GM13977 (cell line): ENCODE measurements around the gene KCNH8.

Source experiments
- DNase-seq: peaks from one replicate; pipeline ENCODE4 v3.0.0; 2012; ENCODE audit warnings: low spot score
- in situ Hi-C: fragments of 300-500 bp; cut with MboI; formaldehyde crosslinking; loops from one replicate; pipeline ENCODE4 v1.12.0; 2022; ENCODE audit warnings: low sequenced_read_pairs, low pct_unique_long_range_greater_than_20kb, mixed read lengths, inconsistent platforms; ENCODE audit not compliant: unreplicated experiment
- TF ChIP-seq, protein P1 (sequence below): IDR thresholded peaks from 2 replicates; pipeline ENCODE4 v1.5.1; 2012; ENCODE audit warnings: mild to moderate bottlenecking, control low read depth; ENCODE audit not compliant: insufficient read depth; ENCODE audit errors: extremely low read depth, missing control alignments

Gene KCNH8

DNA sequence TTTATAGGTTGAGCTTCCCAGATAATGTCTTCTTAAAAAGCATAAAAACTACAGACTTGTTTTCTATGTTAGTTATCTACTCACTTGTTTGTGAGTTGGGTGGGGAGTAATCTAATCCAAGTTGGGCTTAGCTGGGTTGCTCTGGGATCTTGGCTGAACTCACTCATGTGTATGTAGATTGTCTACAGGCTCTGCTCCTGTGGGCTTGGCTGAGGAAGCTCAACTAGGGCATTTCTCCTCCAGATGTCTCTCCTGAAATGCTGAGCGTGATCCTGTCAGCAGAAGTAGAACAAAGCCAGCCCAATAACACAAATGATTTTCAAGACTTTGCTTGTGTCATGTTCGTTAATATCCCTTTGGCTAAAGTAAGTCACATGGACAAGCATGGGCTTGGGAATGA lies 17.3 kb downstream of the KCNH8 start:
- in situ Hi-C loops = no loop called here
- DNase-seq = no peak
- TF ChIP-seq, protein P1, sequence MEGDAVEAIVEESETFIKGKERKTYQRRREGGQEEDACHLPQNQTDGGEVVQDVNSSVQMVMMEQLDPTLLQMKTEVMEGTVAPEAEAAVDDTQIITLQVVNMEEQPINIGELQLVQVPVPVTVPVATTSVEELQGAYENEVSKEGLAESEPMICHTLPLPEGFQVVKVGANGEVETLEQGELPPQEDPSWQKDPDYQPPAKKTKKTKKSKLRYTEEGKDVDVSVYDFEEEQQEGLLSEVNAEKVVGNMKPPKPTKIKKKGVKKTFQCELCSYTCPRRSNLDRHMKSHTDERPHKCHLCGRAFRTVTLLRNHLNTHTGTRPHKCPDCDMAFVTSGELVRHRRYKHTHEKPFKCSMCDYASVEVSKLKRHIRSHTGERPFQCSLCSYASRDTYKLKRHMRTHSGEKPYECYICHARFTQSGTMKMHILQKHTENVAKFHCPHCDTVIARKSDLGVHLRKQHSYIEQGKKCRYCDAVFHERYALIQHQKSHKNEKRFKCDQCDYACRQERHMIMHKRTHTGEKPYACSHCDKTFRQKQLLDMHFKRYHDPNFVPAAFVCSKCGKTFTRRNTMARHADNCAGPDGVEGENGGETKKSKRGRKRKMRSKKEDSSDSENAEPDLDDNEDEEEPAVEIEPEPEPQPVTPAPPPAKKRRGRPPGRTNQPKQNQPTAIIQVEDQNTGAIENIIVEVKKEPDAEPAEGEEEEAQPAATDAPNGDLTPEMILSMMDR = no peak

DNA sequence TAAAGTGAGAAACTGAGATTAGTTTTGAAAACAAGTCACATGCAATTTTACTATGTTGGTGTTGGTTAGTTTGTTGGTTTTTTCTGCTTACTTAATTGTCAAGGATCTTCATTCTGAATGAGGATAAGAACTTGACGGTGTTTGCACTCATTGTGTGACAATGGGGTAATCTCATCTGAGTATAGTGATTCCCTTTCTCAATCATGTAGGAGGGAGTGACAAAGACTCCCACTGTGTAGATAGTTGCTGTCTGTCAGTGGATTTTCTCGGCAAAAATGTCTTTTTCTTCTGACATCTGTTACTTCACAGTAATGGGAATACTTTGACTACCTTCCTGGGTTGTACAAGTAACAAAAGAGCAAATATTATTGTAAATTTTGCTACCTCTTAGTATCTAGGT lies 23.5 kb downstream of the KCNH8 start:
- in situ Hi-C loops = no loop called here
- TF ChIP-seq, protein P1 = no peak
- no peak for DNase-seq

DNA sequence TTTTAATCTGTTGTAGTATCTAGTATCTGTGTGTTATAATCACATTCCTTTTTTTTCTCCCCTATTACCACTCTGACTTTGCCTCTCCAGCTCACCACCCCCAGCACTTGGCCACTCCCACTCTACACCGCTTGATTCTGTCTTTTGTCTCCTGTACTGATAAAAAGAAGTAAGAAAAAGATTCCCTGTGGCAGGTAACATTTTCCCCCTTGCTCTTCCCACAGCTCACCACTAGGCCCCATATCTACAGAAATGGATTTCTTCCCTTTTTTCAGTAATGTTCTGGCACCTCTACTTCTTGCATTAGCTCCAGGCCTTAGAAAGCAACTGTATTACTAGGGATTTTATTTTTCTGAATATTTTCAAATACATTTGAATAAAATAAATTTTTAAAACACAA lies 25.6 kb downstream of the KCNH8 start:
- TF ChIP-seq, protein P1 = no peak
- DNase-seq = no peak
- in situ Hi-C loops = no loop called here

DNA sequence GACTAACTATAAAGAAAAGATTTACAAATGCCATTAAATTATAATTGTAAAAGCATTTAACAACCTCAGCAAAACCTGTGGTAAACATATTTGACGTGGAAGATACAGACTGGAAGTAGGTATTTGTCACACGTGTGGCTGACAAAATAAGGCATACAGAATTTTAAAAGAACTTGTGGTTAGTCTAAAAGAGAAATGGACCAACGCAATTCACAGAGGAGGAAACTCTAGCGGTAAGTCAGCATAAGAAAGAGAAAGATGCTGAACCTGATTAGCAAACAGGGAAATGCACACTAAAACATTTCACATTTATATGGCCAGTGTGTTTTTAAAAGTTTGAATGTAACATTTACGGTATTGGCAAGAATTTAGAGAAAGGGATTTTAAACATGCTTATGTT lies 35.3 kb downstream of the KCNH8 start:
- TF ChIP-seq, protein P1 = no peak
- in situ Hi-C loops = no loop called here
- no peak for DNase-seq

DNA sequence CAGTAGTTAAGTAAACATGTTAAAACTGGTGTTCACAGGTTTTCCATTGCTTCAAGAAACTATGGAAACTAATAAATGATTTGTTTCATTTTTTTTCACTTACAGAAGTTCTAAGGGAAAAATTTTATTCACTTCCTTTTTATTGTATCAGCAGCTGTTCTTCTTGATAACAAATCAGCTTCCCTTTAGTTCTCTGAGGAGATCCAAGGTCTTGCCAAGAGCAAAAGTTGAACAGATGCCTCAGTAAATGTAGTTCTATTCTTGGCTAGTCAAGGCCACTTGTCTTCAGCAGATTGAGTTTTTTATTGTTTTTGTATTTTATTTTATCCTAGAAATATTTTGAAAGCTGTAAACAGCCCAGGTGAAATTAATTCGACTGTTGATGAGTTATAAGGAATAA lies 41.8 kb downstream of the KCNH8 start:
- no peak for DNase-seq
- in situ Hi-C loops = no loop called here
- TF ChIP-seq, protein P1 = no peak

DNA sequence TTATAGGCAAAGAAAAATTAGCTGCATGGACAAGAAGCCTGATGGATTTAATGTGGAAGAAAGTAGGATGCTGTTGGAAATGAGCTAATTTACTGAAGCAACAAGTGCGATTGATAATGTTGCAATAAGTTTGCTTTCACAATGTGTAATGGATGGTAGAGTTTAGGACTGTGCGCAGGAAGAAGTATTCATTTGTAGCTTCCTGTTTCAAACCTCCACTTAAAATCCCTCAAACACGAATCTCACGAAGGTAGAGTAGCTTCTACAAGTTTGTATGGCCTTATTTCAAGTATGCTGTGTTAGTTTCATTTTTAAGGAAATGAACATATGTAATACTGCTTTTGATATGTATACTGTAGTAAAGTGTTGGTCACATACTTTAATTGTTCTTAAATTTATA lies 42.3 kb downstream of the KCNH8 start:
- TF ChIP-seq, protein P1 = no peak
- in situ Hi-C loops = no loop called here
- DNase-seq = no peak

DNA sequence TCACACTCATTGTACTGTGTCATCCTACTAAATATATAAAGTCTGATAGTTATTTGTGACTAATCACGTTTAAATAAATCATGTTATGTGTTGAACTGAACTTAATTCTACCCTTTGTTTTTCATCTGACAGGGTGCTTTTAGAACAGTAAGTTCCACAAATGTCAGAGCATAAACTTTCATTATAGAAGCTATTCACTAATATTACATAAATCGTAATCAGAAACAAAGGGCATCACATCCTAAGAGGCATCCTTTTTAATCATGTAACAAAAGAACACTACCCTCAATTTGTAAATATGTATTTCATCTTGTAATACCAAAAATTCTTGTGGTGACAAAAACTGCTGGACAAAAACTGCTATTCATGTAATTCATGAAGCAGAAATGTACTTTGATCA lies 50.8 kb downstream of the KCNH8 start:
- in situ Hi-C loops = no loop called here
- TF ChIP-seq, protein P1 = no peak

More for the DNA sequence above, 50.8 kb downstream of the KCNH8 start:
- DNase-seq = no peak
